ENCODE results near the gene HSPB3. TPM values are rescaled to one million over a fixed set of nuclear protein-coding genes. Genes with fewer than 3 reads are reported as not detected.

HSPB3 gene
- total and polyA plus RNA-seq, 2 experiments from 2014 or later: 0.77 to 1.8 TPM

DNA sequence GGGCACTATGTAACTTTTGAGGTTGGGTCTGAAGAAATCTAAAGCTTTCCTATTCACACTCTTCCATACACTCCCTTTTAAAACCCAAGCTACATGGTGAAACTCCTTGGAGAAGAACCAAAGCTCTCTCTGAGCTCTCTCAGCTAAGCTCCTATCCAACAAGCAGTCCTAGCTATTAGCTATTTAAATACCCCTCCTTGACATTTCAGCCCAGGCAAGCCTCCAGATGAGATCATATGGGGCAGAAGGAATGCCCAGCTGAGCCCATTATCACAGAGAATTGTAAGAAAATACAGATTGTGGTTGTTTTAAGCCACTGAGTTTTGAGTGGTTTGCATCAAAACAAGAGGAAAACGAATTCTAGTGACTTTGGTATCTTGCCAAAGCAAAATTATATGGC is 15.2 kb downstream of the HSPB3 start:
- WGBS (ENCODE audit: low lambda C conversion rate, missing lambda C conversion rate): 74% methylated on average over 1 of the region's 1 CpG
- Histone ChIP-seq H3K9me2 (replicated peaks; ENCODE audit: insufficient read depth) (no peaks in the 10 kb centered on the region), H2AFZ (no peak overlapping the region), H4K20me1 (ENCODE audit: insufficient read depth, poor library complexity, severe bottlenecking) (no peaks in the 10 kb centered on the region), H3K27me3 (no peaks in the 10 kb centered on the region), H3K9me3 (ENCODE audit: low read depth) (no peaks in the 10 kb centered on the region), H3K36me3 (replicated peaks; ENCODE audit: insufficient read depth, low read depth) (no peaks in the 10 kb centered on the region), H3K4me3 (no peak overlapping the region), H3K4me1 (ENCODE audit: insufficient read depth) (peaks cover 9% of the 10 kb centered on the region), H3K27ac (no peak overlapping the region), H3K4me2 (no peak overlapping the region), H3K79me2 (no peaks in the 10 kb centered on the region)
- no peak for DNase-seq (ENCODE audit: low spot score)
- TF ChIP-seq EZH2phosphoT487 (IDR thresholded peaks at IDR 0.05; ENCODE audit: low read depth, severe bottlenecking, unreplicated experiment): no peak
- TF ChIP-seq EZH2 (IDR thresholded peaks at IDR 0.05; ENCODE audit: borderline replicate concordance): no peak
- TF ChIP-seq, protein P1, sequence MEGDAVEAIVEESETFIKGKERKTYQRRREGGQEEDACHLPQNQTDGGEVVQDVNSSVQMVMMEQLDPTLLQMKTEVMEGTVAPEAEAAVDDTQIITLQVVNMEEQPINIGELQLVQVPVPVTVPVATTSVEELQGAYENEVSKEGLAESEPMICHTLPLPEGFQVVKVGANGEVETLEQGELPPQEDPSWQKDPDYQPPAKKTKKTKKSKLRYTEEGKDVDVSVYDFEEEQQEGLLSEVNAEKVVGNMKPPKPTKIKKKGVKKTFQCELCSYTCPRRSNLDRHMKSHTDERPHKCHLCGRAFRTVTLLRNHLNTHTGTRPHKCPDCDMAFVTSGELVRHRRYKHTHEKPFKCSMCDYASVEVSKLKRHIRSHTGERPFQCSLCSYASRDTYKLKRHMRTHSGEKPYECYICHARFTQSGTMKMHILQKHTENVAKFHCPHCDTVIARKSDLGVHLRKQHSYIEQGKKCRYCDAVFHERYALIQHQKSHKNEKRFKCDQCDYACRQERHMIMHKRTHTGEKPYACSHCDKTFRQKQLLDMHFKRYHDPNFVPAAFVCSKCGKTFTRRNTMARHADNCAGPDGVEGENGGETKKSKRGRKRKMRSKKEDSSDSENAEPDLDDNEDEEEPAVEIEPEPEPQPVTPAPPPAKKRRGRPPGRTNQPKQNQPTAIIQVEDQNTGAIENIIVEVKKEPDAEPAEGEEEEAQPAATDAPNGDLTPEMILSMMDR (IDR thresholded peaks at IDR 0.05; ENCODE audit: poor library complexity): no peak

- H3K79me2 ChIP-seq: no peaks in the 10 kb centered on the region
- no peak overlapping the region for H3K4me3 ChIP-seq
- WGBS (ENCODE audit: low lambda C conversion rate, missing lambda C conversion rate): 57% methylated on average over 3 of the region's 3 CpGs
- H4K20me1 ChIP-seq (ENCODE audit: insufficient read depth, poor library complexity, severe bottlenecking): no peaks in the 10 kb centered on the region
- no peaks in the 10 kb centered on the region for H3K9me2 ChIP-seq (replicated peaks; ENCODE audit: insufficient read depth)
- H3K27me3 ChIP-seq: no peaks in the 10 kb centered on the region
- H2AFZ ChIP-seq: no peak overlapping the region
- H3K27ac ChIP-seq: no peak overlapping the region
- H3K4me1 ChIP-seq (ENCODE audit: insufficient read depth): peaks cover 9% of the 10 kb centered on the region
- no peaks in the 10 kb centered on the region for H3K9me3 ChIP-seq (ENCODE audit: low read depth)
- TF ChIP-seq, protein P1 (IDR thresholded peaks at IDR 0.05; ENCODE audit: poor library complexity): no peak
- TF ChIP-seq EZH2 (IDR thresholded peaks at IDR 0.05; ENCODE audit: borderline replicate concordance) (no peak), EZH2phosphoT487 (IDR thresholded peaks at IDR 0.05; ENCODE audit: low read depth, severe bottlenecking, unreplicated experiment) (no peak)
- DNase-seq (ENCODE audit: low spot score): no peak
- H3K4me2 ChIP-seq: no peak overlapping the region
- no peaks in the 10 kb centered on the region for H3K36me3 ChIP-seq (replicated peaks; ENCODE audit: insufficient read depth, low read depth)
These were observed 15.9 kb downstream of the HSPB3 start for GRCh38 chr5:54471398-54471797.

DNA sequence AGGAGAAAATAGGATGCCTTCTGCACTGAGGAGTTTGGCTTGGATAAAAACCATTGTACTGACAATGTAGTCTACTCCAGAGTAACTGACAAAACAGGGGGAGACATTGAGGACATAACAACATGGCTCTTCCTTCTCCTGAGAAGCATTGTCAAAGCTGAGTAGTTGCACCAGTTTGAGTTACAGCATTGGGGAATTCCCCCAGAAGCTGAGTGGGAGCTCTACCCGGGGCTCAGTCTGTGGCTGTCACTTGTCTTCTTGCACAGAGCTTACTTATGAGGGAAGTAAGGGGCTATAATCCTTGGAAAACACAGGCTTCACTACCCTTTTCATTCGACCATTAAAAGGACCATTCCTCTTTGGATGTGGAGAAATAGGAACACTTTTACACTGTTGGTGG is 21.2 kb downstream of the HSPB3 start:
- Histone ChIP-seq H3K27me3 (no peaks in the 10 kb centered on the region), H3K4me1 (ENCODE audit: insufficient read depth) (no peaks in the 10 kb centered on the region), H4K20me1 (ENCODE audit: insufficient read depth, poor library complexity, severe bottlenecking) (no peaks in the 10 kb centered on the region), H3K36me3 (replicated peaks; ENCODE audit: insufficient read depth, low read depth) (no peaks in the 10 kb centered on the region), H3K4me3 (no peak overlapping the region), H2AFZ (no peak overlapping the region), H3K79me2 (no peaks in the 10 kb centered on the region), H3K9me3 (ENCODE audit: low read depth) (no peaks in the 10 kb centered on the region), H3K27ac (no peak overlapping the region), H3K9me2 (replicated peaks; ENCODE audit: insufficient read depth) (no peaks in the 10 kb centered on the region), H3K4me2 (no peak overlapping the region)
- no peak for TF ChIP-seq EZH2 (IDR thresholded peaks at IDR 0.05; ENCODE audit: borderline replicate concordance)
- no peak for TF ChIP-seq EZH2phosphoT487 (IDR thresholded peaks at IDR 0.05; ENCODE audit: low read depth, severe bottlenecking, unreplicated experiment)
- 88% methylated on average over 2 of the region's 2 CpGs for WGBS (ENCODE audit: low lambda C conversion rate, missing lambda C conversion rate)
- DNase-seq (ENCODE audit: low spot score): no peak

DNA sequence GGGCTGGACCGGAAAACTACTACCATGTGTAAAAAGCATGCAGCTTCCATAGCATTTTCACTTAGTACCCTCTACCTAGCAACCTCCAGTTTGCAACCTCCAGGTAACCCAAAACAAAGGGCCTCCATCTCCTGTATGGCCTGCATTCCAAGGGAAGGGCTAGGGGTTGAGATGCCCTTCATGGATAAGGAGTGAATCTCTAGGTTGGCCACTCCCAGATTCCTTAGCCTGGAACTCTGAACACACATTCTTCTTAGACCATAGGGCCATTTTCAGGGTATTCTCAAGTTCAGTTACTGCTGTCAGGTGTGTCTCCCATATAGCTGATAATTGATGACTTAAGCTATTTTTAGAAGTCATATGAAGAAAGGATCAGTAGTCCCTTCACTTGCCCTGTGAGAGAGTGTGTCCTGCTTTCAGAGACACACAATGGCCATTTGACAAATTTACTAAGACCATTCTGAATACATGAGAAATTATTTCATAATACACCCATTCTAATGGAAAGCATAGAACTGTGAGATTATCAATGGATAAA is 22.5 kb downstream of the HSPB3 start:
- Histone ChIP-seq H3K4me1 (ENCODE audit: insufficient read depth) (no peaks in the 10 kb centered on the region), H3K4me2 (no peak overlapping the region), H2AFZ (no peak overlapping the region), H3K36me3 (replicated peaks; ENCODE audit: insufficient read depth, low read depth) (no peaks in the 10 kb centered on the region), H3K9me2 (replicated peaks; ENCODE audit: insufficient read depth) (no peaks in the 10 kb centered on the region), H3K79me2 (no peaks in the 10 kb centered on the region), H3K27ac (no peak overlapping the region), H3K4me3 (no peak overlapping the region), H3K9me3 (ENCODE audit: low read depth) (no peaks in the 10 kb centered on the region), H4K20me1 (ENCODE audit: insufficient read depth, poor library complexity, severe bottlenecking) (no peaks in the 10 kb centered on the region), H3K27me3 (no peaks in the 10 kb centered on the region)
- no peak for DNase-seq (ENCODE audit: low spot score)
- no peak for TF ChIP-seq EZH2 (IDR thresholded peaks at IDR 0.05; ENCODE audit: borderline replicate concordance)
- no peak for TF ChIP-seq EZH2phosphoT487 (IDR thresholded peaks at IDR 0.05; ENCODE audit: low read depth, severe bottlenecking, unreplicated experiment)
- TF ChIP-seq, protein P1 (IDR thresholded peaks at IDR 0.05; ENCODE audit: poor library complexity): no peak
- WGBS (ENCODE audit: low lambda C conversion rate, missing lambda C conversion rate): 93% methylated on average over 1 of the region's 1 CpG

All from hepatocyte (in vitro differentiated cells).